HUES6 (cell line): ENCODE measurements around the gene MOSMO.
A peak's percentile ranks its signal among the peaks of the same experiment; 100 is the strongest.

Experiments used
- H3K27ac ChIP-seq: 2 replicates; pipeline ENCODE4 v1.7.0; 2013; ENCODE audit warnings: low read depth, mild to moderate bottlenecking, low read length, inconsistent platforms
- H3K27me3 ChIP-seq: 2 replicates; pipeline ENCODE4 v1.6.1; 2013; ENCODE audit warnings: low read length; ENCODE audit not compliant: control insufficient read depth, insufficient read depth
- H3K36me3 ChIP-seq: 2 replicates; pipeline ENCODE4 v1.6.1; 2013; ENCODE audit warnings: low read length; ENCODE audit not compliant: control insufficient read depth, insufficient read depth
- H3K4me1 ChIP-seq: 2 replicates; pipeline ENCODE4 v1.6.1; 2013; ENCODE audit warnings: low read length; ENCODE audit not compliant: control insufficient read depth, insufficient read depth
- H3K4me3 ChIP-seq: 2 replicates; pipeline ENCODE4 v1.5.1; 2013; ENCODE audit warnings: low read depth, low read length
- H3K9ac ChIP-seq: one replicate; pipeline ENCODE4 v1.6.1; 2013; ENCODE audit warnings: mild to moderate bottlenecking, low read length
- H3K9me3 ChIP-seq: 2 replicates; pipeline ENCODE4 v1.6.1; 2013; ENCODE audit warnings: low read depth, low read length; ENCODE audit not compliant: control insufficient read depth, insufficient read depth

Gene MOSMO

DNA sequence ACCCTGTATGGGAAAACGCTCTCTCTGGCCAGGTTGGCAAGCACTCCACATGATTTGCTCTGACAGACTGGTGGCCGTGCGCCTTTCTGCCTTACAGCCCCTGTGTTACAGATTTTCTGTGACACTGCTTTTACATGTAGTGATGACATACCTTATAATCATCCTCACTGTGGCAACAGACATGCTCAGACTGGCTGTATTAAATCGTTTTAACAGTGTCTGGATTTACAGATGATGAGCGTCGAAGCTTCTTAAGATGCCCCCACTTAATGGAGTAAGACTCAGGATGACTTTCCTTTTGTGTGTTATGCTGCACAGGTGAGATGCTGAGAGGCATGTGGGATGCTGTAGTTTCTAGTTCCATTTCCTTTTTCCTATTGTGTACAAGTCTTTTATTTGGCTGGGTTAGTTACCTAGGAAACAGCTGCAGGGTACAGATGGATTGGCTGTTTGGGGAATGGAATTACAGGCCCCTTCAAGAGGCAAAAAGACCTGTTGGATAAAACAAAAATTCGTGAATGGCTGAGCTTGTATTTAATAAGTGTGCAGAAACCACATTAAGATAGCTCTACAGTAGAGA is 63.5 kb downstream of the MOSMO start:
- H3K4me1 ChIP-seq = no peaks in the 10 kb centered on the region
- no peaks in the 10 kb centered on the region for H3K27me3 ChIP-seq
- no peak overlapping the region for H3K9ac ChIP-seq
- H3K4me3 ChIP-seq = no peak overlapping the region
- no peaks in the 10 kb centered on the region for H3K36me3 ChIP-seq
- no peak overlapping the region for H3K27ac ChIP-seq
- H3K9me3 ChIP-seq = peaks cover 9% of the 10 kb centered on the region

DNA sequence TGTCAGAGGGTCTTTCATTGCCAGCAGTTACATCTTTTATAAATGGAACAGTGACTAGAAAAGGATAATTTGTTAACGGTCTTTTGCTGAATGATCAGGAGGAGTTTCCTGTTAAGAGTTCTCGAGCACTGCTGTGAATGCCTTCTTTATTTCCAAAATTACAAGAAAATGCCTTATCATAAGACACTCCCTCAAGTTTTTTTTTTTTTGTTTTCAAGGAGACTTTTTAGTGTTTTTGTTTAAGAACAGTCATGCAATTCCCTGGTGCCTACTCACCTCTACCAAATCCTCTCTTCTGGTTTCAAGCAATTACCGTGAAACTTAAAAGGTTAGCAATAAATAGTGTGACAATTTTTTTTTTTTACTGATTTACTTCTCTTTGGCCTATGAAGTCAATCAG is 65.4 kb downstream of the MOSMO start:
- no peaks in the 10 kb centered on the region for H3K36me3 ChIP-seq
- H3K4me1 ChIP-seq = no peaks in the 10 kb centered on the region
- H3K9me3 ChIP-seq = no peaks in the 10 kb centered on the region
- H3K27ac ChIP-seq = no peak overlapping the region
- no peaks in the 10 kb centered on the region for H3K27me3 ChIP-seq
- H3K4me3 ChIP-seq = no peak overlapping the region
- H3K9ac ChIP-seq = no peak overlapping the region

DNA sequence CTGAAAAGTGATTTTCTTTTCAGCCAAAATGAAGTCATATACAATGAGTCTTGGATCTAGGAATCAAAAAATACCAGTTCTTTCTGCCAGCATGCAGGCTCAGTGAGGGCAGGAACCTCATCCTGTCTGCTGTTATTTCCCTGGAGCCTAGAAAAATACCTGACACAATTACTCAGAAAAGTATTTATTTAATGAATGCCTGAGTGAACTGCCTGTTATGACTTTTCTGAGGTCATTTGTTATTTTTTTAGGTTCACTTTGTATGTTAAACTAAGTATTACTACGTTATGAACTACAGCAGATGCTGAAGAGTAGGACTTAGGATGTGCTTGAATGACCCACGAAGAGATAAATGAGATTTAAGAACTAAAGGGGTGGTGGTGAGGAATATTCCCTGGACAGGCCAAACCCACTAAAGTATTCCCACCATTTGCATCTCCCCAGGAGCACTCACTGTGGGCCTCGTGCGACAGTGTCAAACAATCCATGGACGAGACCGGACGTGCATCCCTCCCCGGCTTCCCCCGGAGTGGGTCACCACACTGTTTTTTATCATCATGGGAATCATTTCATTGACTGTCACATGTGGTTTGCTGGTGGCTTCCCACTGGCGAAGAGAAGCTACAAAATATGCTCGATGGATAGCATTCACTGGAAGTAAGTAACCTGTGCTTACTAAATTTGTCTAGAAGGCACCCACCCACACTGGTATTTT is 67.3 kb downstream of the MOSMO start:
- Histone ChIP-seq H3K27me3 (no peaks in the 10 kb centered on the region), H3K27ac (no peak overlapping the region), H3K9me3 (no peaks in the 10 kb centered on the region), H3K36me3 (no peaks in the 10 kb centered on the region), H3K4me1 (no peaks in the 10 kb centered on the region), H3K4me3 (no peak overlapping the region), H3K9ac (no peak overlapping the region)

DNA sequence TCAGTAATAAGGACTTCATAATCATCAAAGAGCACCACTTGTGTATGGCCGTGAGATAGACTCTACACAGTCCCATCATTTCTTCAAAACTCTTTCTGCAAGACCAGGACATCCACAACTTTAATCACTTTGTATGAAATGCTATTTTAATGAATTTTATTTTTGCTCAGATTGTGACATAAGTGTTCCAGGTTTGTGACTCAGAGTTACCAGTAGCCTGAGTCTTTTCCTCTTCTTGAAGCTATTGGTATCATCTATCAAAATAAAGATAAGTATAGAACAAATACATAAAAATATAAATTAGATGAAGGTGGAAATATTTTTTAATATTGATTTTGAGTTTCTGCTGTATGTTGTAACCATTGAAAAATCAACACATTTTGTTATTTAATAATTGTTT is 67.9 kb downstream of the MOSMO start:
- Histone ChIP-seq H3K9ac (no peak overlapping the region), H3K27me3 (no peaks in the 10 kb centered on the region), H3K4me1 (no peaks in the 10 kb centered on the region), H3K4me3 (no peak overlapping the region), H3K36me3 (no peaks in the 10 kb centered on the region), H3K9me3 (no peaks in the 10 kb centered on the region), H3K27ac (no peak overlapping the region)

DNA sequence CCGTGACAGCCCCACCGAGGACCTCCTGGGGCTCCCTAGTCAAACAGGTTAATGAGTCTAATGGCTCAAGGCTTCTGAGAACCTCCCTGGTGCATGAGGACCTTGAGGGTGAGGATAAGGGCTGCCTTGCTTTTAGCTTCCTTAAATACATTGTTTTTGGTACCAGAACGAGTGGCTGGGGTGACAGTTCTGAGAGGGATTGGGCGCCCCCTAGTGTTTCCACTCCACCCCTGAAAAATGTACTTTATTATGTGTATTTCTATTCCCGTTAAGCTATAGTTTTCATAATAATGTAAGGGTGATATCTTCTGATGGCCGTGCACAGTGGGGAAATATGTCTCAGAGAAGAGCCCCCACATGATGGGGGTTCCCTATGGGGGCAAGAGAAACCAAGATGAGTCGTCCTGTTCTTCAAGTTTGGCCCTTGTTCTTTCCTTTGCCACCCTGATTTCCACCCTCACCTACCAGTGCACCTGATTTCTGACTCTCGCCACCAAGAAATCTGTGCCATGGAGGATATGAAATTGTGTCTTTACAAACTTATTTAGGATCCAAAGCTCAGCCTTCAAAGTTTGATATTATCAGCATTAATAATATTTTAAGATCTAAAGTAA is 69.9 kb downstream of the MOSMO start:
- no peak overlapping the region for H3K9ac ChIP-seq

DNA sequence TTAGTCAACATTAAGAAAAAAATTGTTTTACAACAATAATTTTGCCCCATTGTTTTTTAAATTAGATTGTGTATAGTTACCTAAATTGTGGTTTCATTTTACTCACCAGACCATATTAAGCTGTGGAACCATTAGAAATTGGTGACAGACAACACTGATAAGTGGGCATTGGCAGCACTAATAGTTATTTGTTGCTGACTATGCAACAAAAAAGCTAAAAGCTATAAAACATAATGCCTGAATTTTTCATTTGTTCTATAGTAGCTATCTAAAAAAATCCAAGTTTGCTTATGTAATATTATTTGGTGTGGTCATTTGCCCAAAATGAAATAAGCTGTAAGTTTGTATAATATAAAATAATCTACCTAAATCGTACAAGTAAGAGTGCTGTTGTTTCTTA is 70.7 kb downstream of the MOSMO start:
- no peaks in the 10 kb centered on the region for H3K4me1 ChIP-seq
- no peaks in the 10 kb centered on the region for H3K27me3 ChIP-seq
- no peak overlapping the region for H3K27ac ChIP-seq
- H3K9ac ChIP-seq = no peak overlapping the region
- no peak overlapping the region for H3K4me3 ChIP-seq
- H3K36me3 ChIP-seq = no peaks in the 10 kb centered on the region
- H3K9me3 ChIP-seq = no peaks in the 10 kb centered on the region

More for the DNA sequence above, 69.9 kb downstream of the MOSMO start:
- H3K27me3 ChIP-seq = no peaks in the 10 kb centered on the region
- no peak overlapping the region for H3K27ac ChIP-seq
- H3K4me3 ChIP-seq = no peak overlapping the region
- no peaks in the 10 kb centered on the region for H3K4me1 ChIP-seq
- H3K36me3 ChIP-seq = no peaks in the 10 kb centered on the region
- H3K9me3 ChIP-seq = no peaks in the 10 kb centered on the region

DNA sequence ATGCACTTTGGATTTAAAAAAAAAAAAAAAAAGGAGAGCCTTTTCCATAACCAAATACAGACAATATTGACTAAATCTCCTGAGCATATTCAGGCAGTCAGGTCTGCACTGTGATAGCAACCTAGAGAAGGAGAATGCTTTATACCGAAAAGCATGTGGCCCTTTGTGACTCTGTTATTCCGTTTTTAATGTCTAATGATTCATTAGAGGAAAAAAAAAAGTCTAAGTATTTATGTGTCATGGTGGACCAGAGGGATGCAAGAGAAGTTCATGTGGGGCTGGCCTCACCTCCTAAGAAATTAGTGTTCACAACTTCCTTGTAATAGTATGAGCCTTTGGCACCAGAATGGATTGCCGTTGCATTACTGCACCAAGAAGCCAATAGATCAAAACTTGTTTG is 73.1 kb downstream of the MOSMO start:
- Histone ChIP-seq H3K27me3 (no peaks in the 10 kb centered on the region), H3K4me1 (no peaks in the 10 kb centered on the region), H3K36me3 (no peaks in the 10 kb centered on the region), H3K4me3 (no peak overlapping the region), H3K27ac (no peak overlapping the region), H3K9ac (no peak overlapping the region), H3K9me3 (no peaks in the 10 kb centered on the region)

DNA sequence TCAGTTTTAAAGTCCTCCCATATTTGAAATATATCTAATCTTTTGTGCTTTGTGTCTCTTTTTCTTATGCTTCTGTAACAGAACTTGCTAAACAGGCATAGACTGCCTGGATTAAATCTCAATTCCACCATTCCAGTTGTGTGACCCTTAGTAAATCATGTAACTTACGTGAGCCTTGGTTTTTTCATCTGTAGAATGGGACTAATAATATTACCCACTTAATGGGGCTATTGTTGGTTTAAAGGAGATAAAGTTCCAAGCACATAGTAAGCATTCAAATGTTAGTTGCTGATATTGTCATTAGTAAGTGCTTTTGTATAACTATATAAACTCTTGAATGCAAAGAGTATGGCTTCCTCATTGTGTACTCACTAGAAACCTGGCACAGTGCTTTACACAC is 78.5 kb downstream of the MOSMO start:
- H3K27ac ChIP-seq = no peak overlapping the region
- no peaks in the 10 kb centered on the region for H3K27me3 ChIP-seq
- no peak overlapping the region for H3K4me3 ChIP-seq
- H3K36me3 ChIP-seq = no peaks in the 10 kb centered on the region
- no peaks in the 10 kb centered on the region for H3K9me3 ChIP-seq
- H3K9ac ChIP-seq = no peak overlapping the region
- no peaks in the 10 kb centered on the region for H3K4me1 ChIP-seq

DNA sequence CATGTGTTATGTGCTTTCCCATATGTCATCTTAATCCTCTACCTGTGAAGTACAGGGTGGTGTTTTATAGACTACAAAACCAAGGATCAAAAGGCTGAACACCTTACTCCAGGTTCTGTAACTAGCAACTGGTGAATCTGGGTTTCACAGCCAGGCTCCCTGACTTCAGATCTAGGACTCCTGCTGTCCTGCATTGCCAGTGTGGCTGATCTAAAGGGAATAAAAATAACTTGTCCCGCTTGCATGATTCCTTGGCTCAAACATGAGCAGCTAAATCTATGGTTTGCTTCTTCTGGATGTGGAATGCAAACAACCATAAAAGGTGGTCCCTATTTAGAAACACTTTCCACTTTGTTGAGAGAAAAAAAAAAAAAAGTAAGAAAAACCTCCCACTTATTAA is 80.7 kb downstream of the MOSMO start:
- H3K4me1 ChIP-seq = peaks cover 10% of the 10 kb centered on the region
- no peak overlapping the region for H3K27ac ChIP-seq
- no peaks in the 10 kb centered on the region for H3K36me3 ChIP-seq
- no peak overlapping the region for H3K4me3 ChIP-seq
- H3K9ac ChIP-seq = no peak overlapping the region
- H3K27me3 ChIP-seq = no peaks in the 10 kb centered on the region
- H3K9me3 ChIP-seq = no peaks in the 10 kb centered on the region

DNA sequence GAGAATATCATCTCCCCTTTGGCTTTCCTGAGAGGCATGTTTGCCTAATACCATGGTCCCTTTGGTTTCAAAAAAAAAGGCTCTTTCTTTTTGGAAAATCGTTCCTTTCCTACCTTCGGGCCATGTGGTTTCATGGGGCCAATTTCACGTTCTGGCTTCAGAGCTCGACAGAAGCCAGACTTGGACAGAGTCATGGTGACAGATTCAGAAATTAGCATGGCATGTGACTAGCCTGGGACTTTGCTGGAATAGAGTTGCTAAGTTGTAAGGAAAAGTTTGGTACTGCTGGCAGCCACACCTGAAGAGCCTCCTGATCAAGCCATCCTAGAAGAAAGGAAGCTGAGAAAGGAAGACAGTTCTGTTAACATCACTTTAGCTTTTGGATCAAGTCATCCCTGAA is 82.0 kb downstream of the MOSMO start:
- no peak overlapping the region for H3K9ac ChIP-seq
- H3K27me3 ChIP-seq = no peaks in the 10 kb centered on the region
- no peak overlapping the region for H3K27ac ChIP-seq
- no peaks in the 10 kb centered on the region for H3K9me3 ChIP-seq
- H3K36me3 ChIP-seq = no peaks in the 10 kb centered on the region
- H3K4me3 ChIP-seq = no peak overlapping the region
- H3K4me1 ChIP-seq = peaks cover 10% of the 10 kb centered on the region

DNA sequence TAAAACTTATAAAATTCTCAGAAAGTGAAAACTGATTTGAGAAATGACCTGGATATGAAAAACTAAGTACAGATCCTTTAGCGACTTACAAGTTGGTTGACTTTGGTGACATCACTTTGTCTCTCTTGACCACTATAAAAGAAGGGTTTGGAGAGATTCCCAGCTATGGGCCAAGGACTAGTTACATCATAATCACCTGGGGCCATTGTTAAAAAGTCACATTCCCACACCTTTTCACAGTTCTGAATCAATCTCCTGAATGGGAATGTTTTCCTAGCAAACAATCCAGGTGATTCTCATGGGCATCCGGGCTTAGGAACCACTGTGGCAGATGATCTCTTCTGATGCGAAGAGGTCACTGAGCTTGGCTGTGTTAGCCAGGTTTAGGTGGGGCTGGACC is 83.8 kb downstream of the MOSMO start:
- peak overlapping the region; percentile 57 for H3K9ac ChIP-seq
- H3K36me3 ChIP-seq = no peaks in the 10 kb centered on the region
- no peak overlapping the region for H3K27ac ChIP-seq
- peaks cover 10% of the 10 kb centered on the region for H3K4me1 ChIP-seq
- no peaks in the 10 kb centered on the region for H3K27me3 ChIP-seq
- no peak overlapping the region for H3K4me3 ChIP-seq
- H3K9me3 ChIP-seq = no peaks in the 10 kb centered on the region
